Fibroblast of lung (primary cell): ENCODE measurements around the gene SMC2. TPM values are rescaled to one million over a fixed set of nuclear protein-coding genes. Genes with fewer than 3 reads are reported as not detected.
A peak's percentile ranks its signal among the peaks of the same experiment; 100 is the strongest.

Source experiments
- DNase-seq, 2 donors: peaks; one replicate each; pipeline versions ENCODE4 v3.0.0 to v3.0.0-alpha.2; 2010; ENCODE audit warnings: low read depth in 2 of 2
- H2AFZ ChIP-seq: 2 replicates; pipeline ENCODE4 v1.5.1; 2012; ENCODE audit warnings: low read length, control low read depth, inconsistent platforms
- H3K27ac ChIP-seq: 2 replicates; pipeline ENCODE4 v1.5.1; 2011; ENCODE audit warnings: low read length, control low read depth; ENCODE audit not compliant: insufficient read depth
- H3K27me3 ChIP-seq: 2 replicates; pipeline ENCODE4 v1.5.1; 2011; ENCODE audit warnings: mild to moderate bottlenecking, low read length; ENCODE audit not compliant: control insufficient read depth, insufficient read depth
- H3K36me3 ChIP-seq: 2 replicates; pipeline ENCODE4 v1.5.1; 2011; ENCODE audit warnings: low read length; ENCODE audit not compliant: control insufficient read depth, insufficient read depth
- H3K4me1 ChIP-seq: 2 replicates; pipeline ENCODE4 v1.5.1; 2011; ENCODE audit warnings: low read length; ENCODE audit not compliant: control insufficient read depth, insufficient read depth; ENCODE audit errors: extremely low read depth
- H3K4me2 ChIP-seq: 2 replicates; pipeline ENCODE4 v1.5.1; 2011; ENCODE audit warnings: low read length, control low read depth; ENCODE audit not compliant: insufficient read depth; ENCODE audit errors: extremely low read depth
- H3K4me3 ChIP-seq, 4 experiments: fragments of 200-600 bp in 1 of 4; sonication (generic) in 1 of 4; replicated peaks in 1 of 4; 2 replicates each; pipeline ENCODE4 v1.5.1; 2011 to 2016; ENCODE audit warnings: low read length in 4 of 4, low read depth in 3 of 4, mild to moderate bottlenecking in 3 of 4, control low read depth in 2 of 4, inconsistent platforms in 1 of 4, mixed read lengths in 1 of 4; ENCODE audit not compliant: insufficient read depth in 1 of 4; ENCODE audit errors: control extremely low read depth in 1 of 4
- H3K79me2 ChIP-seq: 2 replicates; pipeline ENCODE4 v1.5.1; 2012; ENCODE audit warnings: mild to moderate bottlenecking, low read length, inconsistent platforms; ENCODE audit not compliant: control insufficient read depth, insufficient read depth
- H3K9ac ChIP-seq: 2 replicates; pipeline ENCODE4 v1.5.1; 2011; ENCODE audit warnings: mild to moderate bottlenecking, low read length, control low read depth; ENCODE audit not compliant: insufficient read depth
- H3K9me3 ChIP-seq: 2 replicates; pipeline ENCODE4 v1.5.1; 2012; ENCODE audit warnings: low read depth, low read length; ENCODE audit not compliant: control insufficient read depth, insufficient read depth
- H4K20me1 ChIP-seq: 2 replicates; pipeline ENCODE4 v1.5.1; 2011; ENCODE audit warnings: low read length; ENCODE audit not compliant: control insufficient read depth, insufficient read depth; ENCODE audit errors: extremely low read depth
- CTCF ChIP-seq, 2 donors: IDR thresholded peaks in 1 of 2; conservative IDR thresholded peaks in 1 of 2; 1 replicate in 1 of 2; 2 replicates in 1 of 2; pipeline ENCODE4 v1.5.1; 2011 to 2012; ENCODE audit warnings: low read length in 2 of 2, control low read depth in 1 of 2, inconsistent platforms in 1 of 2, low read depth in 1 of 2, mild to moderate bottlenecking in 1 of 2
- EZH2 ChIP-seq: IDR thresholded peaks from 2 replicates; pipeline ENCODE4 v1.5.1; 2012; ENCODE audit warnings: low read length, control low read depth, mild to moderate bottlenecking; ENCODE audit errors: missing control alignments
- polyA minus RNA-seq: library from RNA; depleted of rRNA, polyadenylated mRNA; stranded (reverse); fragments of >200 nt; gene quantifications from 2 replicates; pipeline ENCODE4 v1.2.3, GENCODE V29; 2011; ENCODE audit warnings: low replicate concordance
- polyA plus RNA-seq, 2 donors: library from polyadenylated mRNA; depleted of rRNA in 1 of 2; stranded (reverse) in 1 of 2; unstranded in 1 of 2; fragments of >200 nt; gene quantifications; 2 replicates each; pipeline ENCODE4 v1.2.1, GENCODE V29; 2011 to 2012; ENCODE audit warnings: missing spikeins in 1 of 2
- total RNA-seq: library from RNA; depleted of rRNA; stranded (reverse); fragments of >200 nt; gene quantifications from 2 replicates; pipeline ENCODE4 v1.2.1, GENCODE V29; 2014

Gene SMC2
- total RNA-seq (6.7 and 12.6 TPM in 2 replicates), polyA plus RNA-seq (8.9 and 18.6 TPM in 2 replicates), polyA minus RNA-seq (1.1 and 2.8 TPM in 2 replicates)
- polyA plus RNA-seq (2012): 7.9 and 16.9 TPM in 2 replicates

- Histone ChIP-seq H3K27ac (peak within 1 kb of the TSS; percentile 98), H3K4me2 (peak within 1 kb of the TSS; percentile 99)
- no peak for TF ChIP-seq EZH2
Observed at GRCh38 chr9:104093647-104094533, at the start of gene SMC2. SMC2 (plus strand) TSS chr9:104094309; CDS start chr9:104095385, 1,076 bp downstream.

GRCh38 chr9:104068546-104068945, 25.6 kb upstream of the SMC2 start:
- Histone ChIP-seq H3K4me1 (no peaks in the 10 kb centered on the region), H3K4me2 (no peak overlapping the region), H3K9me3 (no peaks in the 10 kb centered on the region), H3K79me2 (no peaks in the 10 kb centered on the region), H4K20me1 (no peaks in the 10 kb centered on the region), H3K36me3 (no peaks in the 10 kb centered on the region), H3K27me3 (no peaks in the 10 kb centered on the region), H3K27ac (no peak overlapping the region), H2AFZ (no peak overlapping the region), H3K4me3 (no peak overlapping the region), H3K9ac (no peak overlapping the region)
- DNase-seq: peak; percentile 7 to 25
- TF ChIP-seq CTCF (conservative IDR thresholded peaks at IDR 0.05 in 1 of 2, IDR thresholded peaks at IDR 0.05 in 1 of 2; ENCODE audit: low read depth in 1 of 2, low read length in 2 of 2): no peak
- TF ChIP-seq EZH2: no peak

More at GRCh38 chr9:104093647-104094533, at the start of gene SMC2:
- Histone ChIP-seq H3K4me3 (peak within 1 kb of the TSS; percentile 69 to 94 (median 84)), H3K9ac (peak within 1 kb of the TSS; percentile 93), H2AFZ (peak within 1 kb of the TSS; percentile 94), H4K20me1 (no peaks in the 10 kb centered on the region), H3K36me3 (no peaks in the 10 kb centered on the region), H3K27me3 (no peaks in the 10 kb centered on the region), H3K4me1 (peaks cover 4% of the 10 kb centered on the region), H3K9me3 (no peaks in the 10 kb centered on the region), H3K79me2 (peaks cover 18% of the 10 kb centered on the region)
- DNase-seq: peak; percentile 84 to 92

- no peaks in the 10 kb centered on the region for H4K20me1 ChIP-seq
- no peak overlapping the region for H3K4me3 ChIP-seq
- no peaks in the 10 kb centered on the region for H3K36me3 ChIP-seq
- H3K27ac ChIP-seq: no peak overlapping the region
- DNase-seq: peak in 1 of 2 donors; percentile 37
- no peaks in the 10 kb centered on the region for H3K9me3 ChIP-seq
- no peak for TF ChIP-seq EZH2
- TF ChIP-seq CTCF (conservative IDR thresholded peaks at IDR 0.05 in 1 of 2, IDR thresholded peaks at IDR 0.05 in 1 of 2; ENCODE audit: low read depth in 1 of 2, low read length in 2 of 2): no peak
- no peaks in the 10 kb centered on the region for H3K27me3 ChIP-seq
- H3K79me2 ChIP-seq: no peaks in the 10 kb centered on the region
- H3K4me2 ChIP-seq: no peak overlapping the region
- H2AFZ ChIP-seq: no peak overlapping the region
- H3K4me1 ChIP-seq: no peaks in the 10 kb centered on the region
- H3K9ac ChIP-seq: no peak overlapping the region
Observed at GRCh38 chr9:104069288-104069687, 24.8 kb upstream of the SMC2 start.
